ENCODE measurements around the gene PIGX. TPM values are rescaled to one million over a fixed set of nuclear protein-coding genes. Genes with fewer than 3 reads are reported as not detected.

Gene PIGX
- total and polyA plus RNA-seq, 4 donors: 5.1 to 10.0 (median 6.6) TPM

GRCh38 chr3:196706731-196707130 lies 5.4 kb upstream of the PIGX start:
- Histone ChIP-seq H3K4me3 (ENCODE audit: low read depth in 1 of 3, low read length in 3 of 3) (no peak overlapping the region), H3K27ac (ENCODE audit: low read depth in 1 of 2, low read length in 2 of 2) (no peak overlapping the region), H3K36me3 (ENCODE audit: control insufficient read depth in 4 of 4, insufficient read depth in 3 of 4, low read depth in 1 of 4, low read length in 3 of 4) (no peaks in the 10 kb centered on the region), H3K4me1 (ENCODE audit: control insufficient read depth in 4 of 4, insufficient read depth in 4 of 4, low read length in 3 of 4) (peaks cover 4 to 6% (median 5%) of the 10 kb centered on the region in 4 donors), H3K9me3 (ENCODE audit: control insufficient read depth in 4 of 4, low read length in 3 of 4) (no peaks in the 10 kb centered on the region), H3K27me3 (ENCODE audit: control insufficient read depth in 4 of 4, insufficient read depth in 4 of 4, low read length in 3 of 4) (no peaks in the 10 kb centered on the region), H3K9ac (ENCODE audit: low read depth in 1 of 2, low read length in 2 of 2) (no peak overlapping the region)
- WGBS: 98% methylated on average over 4 of the region's 4 CpGs
- no peak for TF ChIP-seq GABPA (IDR thresholded peaks at IDR 0.05 in 1 of 2, conservative IDR thresholded peaks at IDR 0.05 in 1 of 2)
- TF ChIP-seq JUND (IDR thresholded peaks at IDR 0.05): no peak
- TF ChIP-seq FOXA2 (IDR thresholded peaks at IDR 0.05): no peak
- no peak for TF ChIP-seq HNF4G (IDR thresholded peaks at IDR 0.05)
- no peak for TF ChIP-seq ATF3 (IDR thresholded peaks at IDR 0.05)
- DNase-seq (ENCODE audit: low spot score): no peak

- 94% methylated on average over 8 of the region's 8 CpGs for WGBS
- no peak for DNase-seq (ENCODE audit: low spot score)
- no peaks in the 10 kb centered on the region for H3K9me3 ChIP-seq (ENCODE audit: control insufficient read depth in 4 of 4, low read length in 3 of 4)
- no peak overlapping the region for H3K4me3 ChIP-seq (ENCODE audit: low read depth in 1 of 3, low read length in 3 of 3)
- no peaks in the 10 kb centered on the region for H3K27me3 ChIP-seq (ENCODE audit: control insufficient read depth in 4 of 4, insufficient read depth in 4 of 4, low read length in 3 of 4)
- H3K36me3 ChIP-seq (ENCODE audit: control insufficient read depth in 4 of 4, insufficient read depth in 3 of 4, low read depth in 1 of 4, low read length in 3 of 4): no peaks in the 10 kb centered on the region
- no peak overlapping the region for H3K27ac ChIP-seq (ENCODE audit: low read depth in 1 of 2, low read length in 2 of 2)
- TF ChIP-seq TAF1 (conservative IDR thresholded peaks at IDR 0.05): no peak
- H3K9ac ChIP-seq (ENCODE audit: low read depth in 1 of 2, low read length in 2 of 2): no peak overlapping the region
- H3K4me1 ChIP-seq (ENCODE audit: control insufficient read depth in 4 of 4, insufficient read depth in 4 of 4, low read length in 3 of 4): peaks cover 4 to 8% (median 6%) of the 10 kb centered on the region in 4 donors
Observed at GRCh38 chr3:196707566-196707965, 4.6 kb upstream of the PIGX start.

- Histone ChIP-seq H3K4me1 (ENCODE audit: control insufficient read depth in 4 of 4, insufficient read depth in 4 of 4, low read length in 3 of 4) (peaks cover 4 to 17% (median 11%) of the 10 kb centered on the region in 4 donors), H3K4me3 (ENCODE audit: low read depth in 1 of 3, low read length in 3 of 3) (no peak overlapping the region), H3K9me3 (ENCODE audit: control insufficient read depth in 4 of 4, low read length in 3 of 4) (no peaks in the 10 kb centered on the region), H3K36me3 (ENCODE audit: control insufficient read depth in 4 of 4, insufficient read depth in 3 of 4, low read depth in 1 of 4, low read length in 3 of 4) (no peaks in the 10 kb centered on the region), H3K27me3 (ENCODE audit: control insufficient read depth in 4 of 4, insufficient read depth in 4 of 4, low read length in 3 of 4) (no peaks in the 10 kb centered on the region), H3K27ac (ENCODE audit: low read depth in 1 of 2, low read length in 2 of 2) (no peak overlapping the region), H3K9ac (ENCODE audit: low read depth in 1 of 2, low read length in 2 of 2) (no peak overlapping the region)
- TF ChIP-seq ATF3 (IDR thresholded peaks at IDR 0.05) (no peak), SP1 (IDR thresholded peaks at IDR 0.05) (no peak), GABPA (IDR thresholded peaks at IDR 0.05 in 1 of 2, conservative IDR thresholded peaks at IDR 0.05 in 1 of 2) (no peak), HNF4G (IDR thresholded peaks at IDR 0.05) (no peak), EGR1 (IDR thresholded peaks at IDR 0.05; ENCODE audit: low read depth in 2 of 2) (no peak), YY1 (IDR thresholded peaks at IDR 0.05) (no peak), REST (IDR thresholded peaks at IDR 0.05) (no peak), TAF1 (conservative IDR thresholded peaks at IDR 0.05) (no peak), RXRA (IDR thresholded peaks at IDR 0.05) (no peak), CTCF (IDR thresholded peaks at IDR 0.05; ENCODE audit: low read depth, low read length, missing input control) (no peak), FOXA2 (IDR thresholded peaks at IDR 0.05) (no peak), HNF4A (conservative IDR thresholded peaks at IDR 0.05) (no peak), JUND (IDR thresholded peaks at IDR 0.05) (no peak), ZBTB33 (IDR thresholded peaks at IDR 0.05) (no peak)
- DNase-seq (ENCODE audit: low spot score): no peak
- WGBS: 75% methylated on average over 7 of the region's 7 CpGs
Observed at GRCh38 chr3:196708467-196708866, 3.7 kb upstream of the PIGX start.

Measured in liver (tissue), 9 donors.